HepG2 (cell line): ENCODE results near the gene PRR19. TPM values are rescaled to one million over a fixed set of nuclear protein-coding genes. Genes with fewer than 3 reads are reported as not detected.

Experiments
- DR1 ChIP-seq: sonication (generic); formaldehyde crosslinking; IDR thresholded peaks from 2 replicates; pipeline ENCODE4 v1.8.0; 2021; ENCODE audit warnings: mild to moderate bottlenecking, missing genetic modification reagents, inconsistent platforms
- FOSL2 ChIP-seq: sonication (generic); formaldehyde crosslinking; IDR thresholded peaks from 2 replicates; pipeline ENCODE4 v1.4.0; 2020; ENCODE audit warnings: missing genetic modification reagents
- HNRNPL ChIP-seq: fragments of 200-400 bp; formaldehyde crosslinking; IDR thresholded peaks from 2 replicates; pipeline ENCODE4 v1.6.1; 2017; ENCODE audit warnings: mild to moderate bottlenecking, low read depth, low read length
- HNRNPLL ChIP-seq: fragments of 200-400 bp; formaldehyde crosslinking; IDR thresholded peaks from 2 replicates; pipeline ENCODE4 v1.6.1; 2017; ENCODE audit warnings: mild to moderate bottlenecking, low read depth, low read length; ENCODE audit not compliant: poor library complexity, severe bottlenecking
- RAD21 ChIP-seq: fragments of 450-650 bp; formaldehyde crosslinking; IDR thresholded peaks from 2 replicates; pipeline ENCODE4 v1.5.0; 2020; ENCODE audit warnings: mild to moderate bottlenecking
- RBM39 ChIP-seq: fragments of 200-400 bp; formaldehyde crosslinking; IDR thresholded peaks from one replicate; pipeline ENCODE4 v1.6.1; 2018; ENCODE audit warnings: antibody characterized with exemption, mild to moderate bottlenecking, low read depth, low read length; ENCODE audit not compliant: poor library complexity, severe bottlenecking
- RFXANK ChIP-seq: IDR thresholded peaks from 2 replicates; pipeline ENCODE4 v1.6.1; 2016
- RXRA ChIP-seq: sonication (generic); formaldehyde crosslinking; IDR thresholded peaks from 2 replicates; pipeline ENCODE4 v1.5.1; 2020; ENCODE audit warnings: missing genetic modification reagents
- SALL2 ChIP-seq: sonication (generic); formaldehyde crosslinking; IDR thresholded peaks from 2 replicates; pipeline ENCODE4 v1.8.1; 2023; ENCODE audit warnings: mild to moderate bottlenecking, missing genetic modification reagents, inconsistent platforms
- SMAD9 ChIP-seq: sonication (generic); formaldehyde crosslinking; IDR thresholded peaks from 2 replicates; pipeline ENCODE4 v1.5.1; 2020; ENCODE audit warnings: mild to moderate bottlenecking, missing genetic modification reagents
- SRY ChIP-seq: sonication (generic); formaldehyde crosslinking; IDR thresholded peaks from 2 replicates; pipeline ENCODE4 v1.8.0; 2022; ENCODE audit warnings: mild to moderate bottlenecking, missing genetic modification reagents
- SYNCRIP ChIP-seq: fragments of 200-400 bp; formaldehyde crosslinking; IDR thresholded peaks from 2 replicates; pipeline ENCODE4 v1.6.1; 2018; ENCODE audit warnings: mild to moderate bottlenecking, low read depth, low read length; ENCODE audit not compliant: insufficient read depth
- XRCC5 ChIP-seq: fragments of 200-400 bp; formaldehyde crosslinking; optimal IDR thresholded peaks from 2 replicates; pipeline ENCODE3; 2017; ENCODE audit warnings: mild to moderate bottlenecking, low read length
- YY1 ChIP-seq: IDR thresholded peaks from 2 replicates; pipeline ENCODE4 v1.6.1; 2011; ENCODE audit warnings: low read length, low read depth, moderate library complexity, mild to moderate bottlenecking; ENCODE audit not compliant: insufficient read depth, insufficient replicate concordance
- ZBTB7B ChIP-seq: sonication (generic); formaldehyde crosslinking; IDR thresholded peaks from 2 replicates; pipeline ENCODE4 v1.4.0; 2020; ENCODE audit warnings: missing genetic modification reagents
- ZNF124 ChIP-seq: sonication (generic); formaldehyde crosslinking; IDR thresholded peaks from 2 replicates; pipeline ENCODE4 v1.4.0; 2020; ENCODE audit warnings: missing genetic modification reagents
- ZNF792 ChIP-seq: IDR thresholded peaks from 2 replicates; pipeline ENCODE4 v1.6.1; 2016
- ZNF841 ChIP-seq: sonication (generic); formaldehyde crosslinking; IDR thresholded peaks from 2 replicates; pipeline ENCODE4 v1.8.1; 2023; ENCODE audit warnings: missing genetic modification reagents, borderline replicate concordance
- polyA plus RNA-seq, 8 experiments: library from polyadenylated mRNA; depleted of rRNA in 3 of 8; stranded (reverse) in 7 of 8; unstranded in 1 of 8; fragments of >200 nt; fragmentation: Illumina TruSeq in 4 of 8; extraction: Trizol in 4 of 8; gene quantifications; 2 replicates each; pipeline versions ENCODE4 v1.2.1 to v1.2.3, GENCODE V29; 2011 to 2016; ENCODE audit warnings: low read depth in 4 of 8, missing spikeins in 1 of 8, mixed read lengths in 1 of 8; ENCODE audit not compliant: insufficient read depth in 1 of 8
- total RNA-seq, 5 experiments: library from RNA; depleted of rRNA; stranded (reverse); fragments of >200 nt; fragmentation: Illumina TruSeq; extraction: Trizol; gene quantifications; 2 replicates each; pipeline ENCODE4 v1.2.3, GENCODE V29; 2016; ENCODE audit warnings: low read depth in 1 of 5
- TF ChIP-seq, protein P1 (sequence below): sonication (generic); formaldehyde crosslinking; IDR thresholded peaks from 2 replicates; pipeline ENCODE4 v1.9.0; 2022; ENCODE audit warnings: low read depth, missing genetic modification reagents
- TF ChIP-seq, protein P2 (sequence below): sonication (generic); formaldehyde crosslinking; IDR thresholded peaks from 2 replicates; pipeline ENCODE4 v1.4.0; 2020; ENCODE audit warnings: missing genetic modification reagents
- TF ChIP-seq, protein P3 (sequence below): sonication (generic); formaldehyde crosslinking; IDR thresholded peaks from 2 replicates; pipeline ENCODE4 v1.5.0; 2020; ENCODE audit warnings: missing genetic modification reagents, mild to moderate bottlenecking, borderline replicate concordance
- TF ChIP-seq, protein P4 (sequence below): sonication (generic); formaldehyde crosslinking; IDR thresholded peaks from 2 replicates; pipeline ENCODE4 v1.4.0; 2020; ENCODE audit warnings: missing genetic modification reagents
- TF ChIP-seq, protein P5 (sequence below): sonication (generic); formaldehyde crosslinking; IDR thresholded peaks from 2 replicates; pipeline ENCODE4 v1.4.0; 2020; ENCODE audit warnings: missing genetic modification reagents

PRR19 gene
- total and polyA plus RNA-seq, 2 of the 13 experiments (the other 11 are each of a cell fraction or from before 2014, with no cell fraction given), result 0.21 to 0.33 TPM

DNA sequence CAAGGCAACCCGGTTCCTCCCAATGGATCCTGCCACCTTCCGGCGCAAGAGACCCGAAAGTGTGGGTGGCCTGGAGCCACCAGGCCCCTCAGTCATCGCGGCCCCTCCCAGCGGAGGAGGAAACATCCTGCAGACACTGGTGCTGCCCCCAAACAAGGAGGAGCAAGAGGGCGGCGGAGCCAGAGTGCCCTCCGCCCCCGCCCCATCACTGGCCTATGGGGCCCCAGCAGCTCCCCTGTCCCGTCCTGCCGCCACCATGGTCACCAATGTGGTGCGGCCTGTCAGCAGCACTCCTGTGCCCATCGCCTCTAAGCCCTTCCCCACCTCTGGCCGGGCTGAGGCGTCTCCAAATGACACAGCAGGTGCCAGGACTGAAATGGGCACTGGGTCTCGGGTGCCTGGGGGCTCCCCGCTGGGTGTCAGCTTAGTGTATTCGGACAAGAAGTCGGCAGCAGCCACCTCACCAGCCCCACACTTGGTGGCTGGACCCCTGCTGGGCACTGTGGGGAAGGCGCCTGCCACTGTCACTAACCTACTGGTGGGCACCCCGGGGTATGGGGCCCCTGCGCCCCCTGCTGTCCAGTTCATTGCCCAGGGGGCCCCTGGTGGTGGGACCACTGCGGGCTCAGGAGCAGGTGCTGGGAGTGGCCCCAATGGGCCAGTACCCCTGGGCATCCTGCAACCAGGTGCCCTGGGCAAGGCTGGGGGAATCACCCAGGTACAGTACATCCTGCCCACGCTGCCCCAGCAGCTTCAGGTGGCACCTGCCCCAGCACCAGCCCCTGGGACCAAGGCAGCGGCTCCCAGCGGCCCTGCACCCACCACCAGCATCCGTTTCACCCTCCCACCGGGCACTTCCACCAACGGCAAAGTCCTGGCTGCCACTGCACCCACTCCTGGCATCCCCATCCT is 11.2 kb upstream of the PRR19 start (continued):
- TF ChIP-seq SRY (0 out of 2 replicates have a peak, but pooled peaks have one; percentile 14), RXRA (peak; percentile 22; the same call in 1 of the 2 replicates), FOSL2 (0 out of 2 replicates have a peak, but pooled peaks have one; percentile 17), ZNF841 (no peak), RAD21 (CRISPR knock-in tag) (peak; percentile 93), ZNF124 (no peak), ZNF792 (CRISPR knock-in tag) (0 out of 2 replicates have a peak, but pooled peaks have one; percentile 26), HNRNPLL (peak; percentile 15), SMAD9 (CRISPR knock-in tag) (no peak), SALL2 (CRISPR knock-in tag) (0 out of 2 replicates have a peak, but pooled peaks have one; percentile 25), DR1 (CRISPR knock-in tag) (0 out of 2 replicates have a peak, but pooled peaks have one; percentile 34), ZBTB7B (CRISPR knock-in tag) (peak; percentile 86), SYNCRIP (no peak), RBM39 (peak; percentile 51), HNRNPL (peak; percentile 98), YY1 (peak; percentile 18), RFXANK (CRISPR knock-in tag) (no peak), XRCC5 (peak; percentile 86)
- TF ChIP-seq, protein P1, sequence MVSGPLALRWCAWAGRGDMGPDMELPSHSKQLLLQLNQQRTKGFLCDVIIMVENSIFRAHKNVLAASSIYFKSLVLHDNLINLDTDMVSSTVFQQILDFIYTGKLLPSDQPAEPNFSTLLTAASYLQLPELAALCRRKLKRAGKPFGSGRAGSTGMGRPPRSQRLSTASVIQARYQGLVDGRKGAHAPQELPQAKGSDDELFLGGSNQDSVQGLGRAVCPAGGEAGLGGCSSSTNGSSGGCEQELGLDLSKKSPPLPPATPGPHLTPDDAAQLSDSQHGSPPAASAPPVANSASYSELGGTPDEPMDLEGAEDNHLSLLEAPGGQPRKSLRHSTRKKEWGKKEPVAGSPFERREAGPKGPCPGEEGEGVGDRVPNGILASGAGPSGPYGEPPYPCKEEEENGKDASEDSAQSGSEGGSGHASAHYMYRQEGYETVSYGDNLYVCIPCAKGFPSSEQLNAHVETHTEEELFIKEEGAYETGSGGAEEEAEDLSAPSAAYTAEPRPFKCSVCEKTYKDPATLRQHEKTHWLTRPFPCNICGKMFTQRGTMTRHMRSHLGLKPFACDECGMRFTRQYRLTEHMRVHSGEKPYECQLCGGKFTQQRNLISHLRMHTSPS, result peak; percentile 52; the same call in 1 of the 2 replicates
- TF ChIP-seq, protein P2, sequence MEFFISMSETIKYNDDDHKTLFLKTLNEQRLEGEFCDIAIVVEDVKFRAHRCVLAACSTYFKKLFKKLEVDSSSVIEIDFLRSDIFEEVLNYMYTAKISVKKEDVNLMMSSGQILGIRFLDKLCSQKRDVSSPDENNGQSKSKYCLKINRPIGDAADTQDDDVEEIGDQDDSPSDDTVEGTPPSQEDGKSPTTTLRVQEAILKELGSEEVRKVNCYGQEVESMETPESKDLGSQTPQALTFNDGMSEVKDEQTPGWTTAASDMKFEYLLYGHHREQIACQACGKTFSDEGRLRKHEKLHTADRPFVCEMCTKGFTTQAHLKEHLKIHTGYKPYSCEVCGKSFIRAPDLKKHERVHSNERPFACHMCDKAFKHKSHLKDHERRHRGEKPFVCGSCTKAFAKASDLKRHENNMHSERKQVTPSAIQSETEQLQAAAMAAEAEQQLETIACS (CRISPR knock-in tag), result 0 out of 2 replicates have a peak, but pooled peaks have one; percentile 22
- TF ChIP-seq, protein P3, sequence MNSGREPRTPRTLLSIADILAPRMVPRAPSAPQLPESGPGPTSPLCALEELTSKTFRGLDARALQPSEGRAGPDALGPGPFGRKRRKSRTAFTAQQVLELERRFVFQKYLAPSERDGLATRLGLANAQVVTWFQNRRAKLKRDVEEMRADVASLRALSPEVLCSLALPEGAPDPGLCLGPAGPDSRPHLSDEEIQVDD (CRISPR knock-in tag), result no peak
- TF ChIP-seq, protein P4, sequence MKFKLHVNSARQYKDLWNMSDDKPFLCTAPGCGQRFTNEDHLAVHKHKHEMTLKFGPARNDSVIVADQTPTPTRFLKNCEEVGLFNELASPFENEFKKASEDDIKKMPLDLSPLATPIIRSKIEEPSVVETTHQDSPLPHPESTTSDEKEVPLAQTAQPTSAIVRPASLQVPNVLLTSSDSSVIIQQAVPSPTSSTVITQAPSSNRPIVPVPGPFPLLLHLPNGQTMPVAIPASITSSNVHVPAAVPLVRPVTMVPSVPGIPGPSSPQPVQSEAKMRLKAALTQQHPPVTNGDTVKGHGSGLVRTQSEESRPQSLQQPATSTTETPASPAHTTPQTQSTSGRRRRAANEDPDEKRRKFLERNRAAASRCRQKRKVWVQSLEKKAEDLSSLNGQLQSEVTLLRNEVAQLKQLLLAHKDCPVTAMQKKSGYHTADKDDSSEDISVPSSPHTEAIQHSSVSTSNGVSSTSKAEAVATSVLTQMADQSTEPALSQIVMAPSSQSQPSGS (CRISPR knock-in tag), result 0 out of 2 replicates have a peak, but pooled peaks have one; percentile 32
- TF ChIP-seq, protein P5, sequence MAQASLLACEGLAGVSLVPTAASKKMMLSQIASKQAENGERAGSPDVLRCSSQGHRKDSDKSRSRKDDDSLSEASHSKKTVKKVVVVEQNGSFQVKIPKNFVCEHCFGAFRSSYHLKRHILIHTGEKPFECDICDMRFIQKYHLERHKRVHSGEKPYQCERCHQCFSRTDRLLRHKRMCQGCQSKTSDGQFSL (CRISPR knock-in tag), result 0 out of 2 replicates have a peak, but pooled peaks have one; percentile 39
